GM12878 (cell line): Measurements from ENCODE around the gene FLACC1. TPM values are rescaled to one million over a fixed set of nuclear protein-coding genes. Genes with fewer than 3 reads are reported as not detected.
A peak's percentile ranks its signal among the peaks of the same experiment; 100 is the strongest.

Source experiments
- CUX1 ChIP-seq: IDR thresholded peaks from 2 replicates; pipeline ENCODE4 v1.6.1; 2012; ENCODE audit warnings: improper control_type of control experiment, low read depth, low read length; ENCODE audit not compliant: insufficient replicate concordance
- DPF2 ChIP-seq: fragments of 450-650 bp; IDR thresholded peaks from 2 replicates; pipeline ENCODE4 v1.6.1; 2017; ENCODE audit warnings: mild to moderate bottlenecking
- E2F8 ChIP-seq: fragments of 450-650 bp; IDR thresholded peaks from 2 replicates; pipeline ENCODE4 v1.6.1; 2018; ENCODE audit warnings: mild to moderate bottlenecking, low read depth, moderate library complexity; ENCODE audit not compliant: partially characterized antibody
- E4F1 ChIP-seq: fragments of 450-650 bp; IDR thresholded peaks from 2 replicates; pipeline ENCODE4 v1.6.1; 2018; ENCODE audit warnings: borderline replicate concordance, mild to moderate bottlenecking; ENCODE audit not compliant: partially characterized antibody
- NFIC ChIP-seq: IDR thresholded peaks from 2 replicates; pipeline ENCODE4 v1.6.1; 2012; ENCODE audit warnings: low read depth, mild to moderate bottlenecking, inconsistent platforms, low read length, moderate library complexity
- SREBF2 ChIP-seq: IDR thresholded peaks from 2 replicates; pipeline ENCODE4 v1.6.1; 2012; ENCODE audit warnings: mild to moderate bottlenecking, low read length
- ZBTB33 ChIP-seq: fragments of 450-650 bp; IDR thresholded peaks from 2 replicates; pipeline ENCODE4 v1.6.1; 2017; ENCODE audit warnings: mild to moderate bottlenecking
- ZNF592 ChIP-seq: fragments of 450-650 bp; IDR thresholded peaks from 2 replicates; pipeline ENCODE4 v1.6.1; 2017; ENCODE audit warnings: mild to moderate bottlenecking, moderate library complexity
- ZSCAN29 ChIP-seq: fragments of 450-650 bp; IDR thresholded peaks from 2 replicates; pipeline ENCODE4 v1.6.1; 2017; ENCODE audit warnings: mild to moderate bottlenecking, moderate library complexity
- polyA plus RNA-seq, 11 experiments: library from polyadenylated mRNA; depleted of rRNA in 4 of 11; unstranded in 6 of 11; stranded (reverse) in 5 of 11; fragments of >200 nt; fragmentation: Nextera tagmentation in 4 of 11; fragmentation: Illumina TruSeq in 1 of 11; extraction: Ambion mirVana in 4 of 11; extraction: Trizol in 1 of 11; gene quantifications; 1 replicate in 1 of 11; 2 replicates in 10 of 11; pipeline versions ENCODE4 v1.2.1 to v1.2.3, GENCODE V29; 2011 to 2016; ENCODE audit warnings: inconsistent platforms in 2 of 11, missing spikeins in 2 of 11, low read depth in 1 of 11
- total RNA-seq, 4 experiments: library from RNA; depleted of rRNA in 3 of 4; stranded (reverse); fragments of >200 nt in 3 of 4; fragmentation: Illumina TruSeq in 1 of 4; extraction: Trizol in 1 of 4; gene quantifications; 2 replicates each; pipeline versions ENCODE4 v1.2.1 to v1.2.3, GENCODE V29; 2013 to 2021
- TF ChIP-seq, protein P1 (sequence below): IDR thresholded peaks from 2 replicates; pipeline ENCODE4 v1.6.1; 2011; ENCODE audit warnings: borderline replicate concordance, low read depth, mild to moderate bottlenecking, moderate library complexity, mixed read lengths, low read length; ENCODE audit not compliant: insufficient read depth; ENCODE audit errors: extremely low read length

Gene FLACC1
- total and polyA plus RNA-seq, 10 of the 15 experiments (the other 5 are each of a cell fraction or from before 2014, with no cell fraction given), result 0.08 to 0.54 (median 0.30) TPM; not detected in 2

- TF ChIP-seq E4F1 (no peak), CUX1 (peak; percentile 20), NFIC (no peak), ZNF592 (no peak), SREBF2 (no peak), ZSCAN29 (no peak), ZBTB33 (no peak), DPF2 (no peak), E2F8 (no peak)
- TF ChIP-seq, protein P1, sequence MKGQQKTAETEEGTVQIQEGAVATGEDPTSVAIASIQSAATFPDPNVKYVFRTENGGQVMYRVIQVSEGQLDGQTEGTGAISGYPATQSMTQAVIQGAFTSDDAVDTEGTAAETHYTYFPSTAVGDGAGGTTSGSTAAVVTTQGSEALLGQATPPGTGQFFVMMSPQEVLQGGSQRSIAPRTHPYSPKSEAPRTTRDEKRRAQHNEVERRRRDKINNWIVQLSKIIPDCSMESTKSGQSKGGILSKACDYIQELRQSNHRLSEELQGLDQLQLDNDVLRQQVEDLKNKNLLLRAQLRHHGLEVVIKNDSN, result no peak
Observed at GRCh38 chr2:201248288-201248844, 108.8 kb downstream of the FLACC1 start (continued).
